NK-92 treated with Interleukin-12 subunit alpha and Interleukin-12 subunit beta, amount 100 ng/mL, for 24 hours (cell line): Measurements from ENCODE around the gene CCDC85C.

Source experiments
- DNase-seq: peaks from one replicate; lab custom pipeline; 2025; lab: John Stamatoyannopoulos, UW

CCDC85C gene

GRCh38 chr14:99473458-99473857 is 130.5 kb downstream of the CCDC85C start:
- no peak for DNase-seq

GRCh38 chr14:99472937-99473336 is 131.1 kb downstream of the CCDC85C start:
- no peak for DNase-seq

GRCh38 chr14:99471731-99472130 is 132.3 kb downstream of the CCDC85C start:
- no peak for DNase-seq

GRCh38 chr14:99468836-99469592 is 135.0 kb downstream of the CCDC85C start:
- no peak for DNase-seq

- DNase-seq, result no peak
Measured at GRCh38 chr14:99468081-99468480, 135.9 kb downstream of the CCDC85C start.

- no peak for DNase-seq
Measured at GRCh38 chr14:99467336-99468078, 136.5 kb downstream of the CCDC85C start.

- DNase-seq, result no peak
Measured at GRCh38 chr14:99466758-99467157, 137.2 kb downstream of the CCDC85C start.

- no peak for DNase-seq
Measured at GRCh38 chr14:99465288-99465687, 138.7 kb downstream of the CCDC85C start.

- DNase-seq, result no peak
Measured at GRCh38 chr14:99463974-99464373, 140.0 kb downstream of the CCDC85C start.

- DNase-seq, result no peak
Measured at GRCh38 chr14:99462210-99462609, 141.8 kb downstream of the CCDC85C start.

GRCh38 chr14:99461411-99462085 is 142.5 kb downstream of the CCDC85C start:
- no peak for DNase-seq

GRCh38 chr14:99460793-99461192 is 143.2 kb downstream of the CCDC85C start:
- DNase-seq, result no peak

- no peak for DNase-seq
Measured at GRCh38 chr14:99459481-99460100, 144.4 kb downstream of the CCDC85C start.

- no peak for DNase-seq
Measured at GRCh38 chr14:99454246-99454645, 149.8 kb downstream of the CCDC85C start.

- no peak for DNase-seq
Measured at GRCh38 chr14:99452968-99453367, 151.0 kb downstream of the CCDC85C start.

GRCh38 chr14:99451234-99451633 is 152.8 kb downstream of the CCDC85C start:
- DNase-seq, result no peak

- DNase-seq, result no peak
Measured at GRCh38 chr14:99450266-99450665, 153.7 kb downstream of the CCDC85C start.
